HG03520 (cell line): ENCODE measurements around the gene WIPF3.

ENCODE experiments used
- ATAC-seq: cut with Tn5 transposase; IDR thresholded peaks from one replicate; pipeline ENCODE4 v1.9.1; 2021; ENCODE audit warnings: mild to moderate bottlenecking, moderate library complexity; ENCODE audit not compliant: unreplicated experiment

Gene WIPF3

DNA sequence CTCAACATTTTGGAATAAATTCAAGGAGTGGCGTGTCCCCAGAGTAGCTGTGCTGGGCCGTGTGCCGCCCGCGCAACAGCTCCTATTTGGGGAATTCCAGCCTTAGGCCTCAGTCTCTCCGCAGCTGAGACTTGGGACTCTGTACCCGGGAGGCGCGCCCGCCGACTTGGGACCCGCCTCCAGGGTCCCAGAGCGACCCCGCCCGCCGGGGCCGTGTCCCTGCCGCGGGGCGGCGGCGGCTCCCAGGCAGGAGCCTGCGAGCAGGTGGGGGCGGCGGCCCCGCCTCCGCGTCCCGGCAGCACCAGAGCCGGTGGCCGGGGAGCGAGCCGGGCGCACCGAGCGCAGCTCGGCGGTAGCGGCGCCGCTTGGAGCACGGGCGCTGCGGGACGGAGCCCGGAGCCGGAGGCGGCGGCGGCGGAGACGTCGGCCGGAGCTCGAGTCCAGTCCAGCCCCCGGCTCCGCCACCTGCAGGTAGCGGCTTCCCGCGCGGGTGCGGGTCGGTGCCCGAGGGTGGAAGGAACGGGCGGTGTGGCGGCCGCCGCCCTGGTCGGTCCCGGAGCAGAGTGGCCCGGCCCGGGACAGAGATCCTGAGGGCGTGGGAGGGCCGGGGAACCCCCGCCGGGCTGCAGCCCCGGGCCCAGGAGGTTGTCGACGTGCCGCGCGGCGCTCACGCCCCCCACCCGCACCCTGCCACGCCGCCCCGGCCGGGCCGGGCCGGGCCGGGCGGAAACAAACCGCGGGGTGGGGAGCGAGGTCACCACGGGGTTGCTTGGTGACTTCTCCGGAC, at the start of gene WIPF3:
TSS of gene WIPF3 (plus strand) at position 301 of the 787 bp plus-strand sequence. CDS start 28,217 bp downstream, outside the sequence.
- ATAC-seq: no peak

DNA sequence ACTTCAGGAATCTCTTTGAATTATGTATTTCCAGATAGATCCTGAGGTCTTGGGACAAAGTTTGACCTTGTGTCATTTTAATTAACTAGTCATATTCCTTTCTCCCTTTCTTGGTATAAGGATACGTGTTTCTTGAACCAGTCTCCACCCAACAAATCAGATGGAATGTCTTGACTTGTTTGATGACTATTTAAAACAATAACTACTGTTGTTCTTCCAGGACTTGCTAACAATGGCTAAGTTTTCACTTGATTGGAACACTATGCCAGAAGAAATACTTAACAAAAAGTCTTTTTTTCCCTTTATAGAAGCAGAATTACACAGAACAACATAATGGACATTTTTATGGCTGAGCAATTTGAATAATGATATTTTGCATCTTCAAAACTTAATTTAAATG, 43.0 kb upstream of the WIPF3 start:
- ATAC-seq: no peak

GRCh38 chr7:29764227-29764626, 42.1 kb upstream of the WIPF3 start:
- no peak for ATAC-seq

- no peak for ATAC-seq
Measured at GRCh38 chr7:29765490-29765889, 40.8 kb upstream of the WIPF3 start.

- no peak for ATAC-seq
Measured at GRCh38 chr7:29770371-29770770, 35.9 kb upstream of the WIPF3 start.

GRCh38 chr7:29771081-29771816, 35.1 kb upstream of the WIPF3 start:
- ATAC-seq: no peak

GRCh38 chr7:29779017-29779416, 27.3 kb upstream of the WIPF3 start:
- no peak for ATAC-seq

- ATAC-seq: no peak
Measured at GRCh38 chr7:29780346-29780745, 26.0 kb upstream of the WIPF3 start.

GRCh38 chr7:29783671-29784070, 22.6 kb upstream of the WIPF3 start:
- ATAC-seq: no peak

DNA sequence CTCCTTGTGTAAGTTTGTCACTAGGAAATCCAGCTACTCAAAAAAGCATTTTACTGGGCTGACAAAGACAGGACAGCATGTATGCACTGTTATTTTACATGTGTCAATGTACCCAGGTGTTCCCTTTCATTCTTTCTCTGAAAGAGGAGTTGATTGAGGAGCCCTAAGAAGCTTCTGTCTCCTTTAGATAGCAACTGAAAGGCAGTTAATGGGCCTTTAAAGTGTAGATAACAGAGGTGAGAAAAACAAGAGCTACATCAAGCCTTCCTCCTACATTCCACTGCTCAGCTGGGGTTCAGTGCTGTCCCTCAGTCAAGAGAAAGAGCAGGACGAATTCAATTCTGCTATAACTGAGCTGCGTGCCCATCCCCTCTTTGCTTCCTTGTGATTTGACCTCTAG, 12.8 kb upstream of the WIPF3 start:
- ATAC-seq: no peak

DNA sequence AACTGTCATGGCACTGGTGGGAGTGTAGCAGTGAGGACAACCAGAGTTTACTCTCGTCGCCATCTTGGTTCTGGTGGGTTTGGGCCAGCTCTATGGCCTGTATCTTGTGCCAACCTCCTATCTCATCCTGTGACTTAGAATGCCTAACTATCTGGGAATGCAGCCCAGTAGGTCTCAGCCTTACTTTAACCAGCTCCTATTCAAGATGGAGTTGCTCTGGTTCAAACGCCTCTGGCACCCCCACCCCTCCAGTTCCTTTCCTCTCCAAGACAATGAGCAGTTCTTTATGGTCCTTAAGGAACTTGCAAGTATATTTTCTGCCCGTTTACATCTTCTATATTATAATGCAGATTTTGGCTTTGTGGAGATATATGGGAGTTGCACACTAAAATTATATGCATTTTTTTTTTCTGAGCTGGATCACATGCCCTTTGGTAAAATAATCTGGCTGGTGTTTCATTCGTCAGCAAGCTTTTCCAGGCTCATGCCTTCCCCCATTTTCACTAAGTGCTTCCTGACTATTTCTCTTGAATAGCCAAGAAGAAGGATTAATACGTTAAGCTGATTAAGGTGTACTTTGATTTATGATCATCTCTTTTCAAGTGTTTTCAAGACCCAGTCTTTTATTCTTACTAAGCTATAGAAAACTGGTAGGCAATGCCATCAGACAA, 11.2 kb upstream of the WIPF3 start:
- no peak for ATAC-seq

- no peak for ATAC-seq
Measured at GRCh38 chr7:29795696-29796580, 10.4 kb upstream of the WIPF3 start.

GRCh38 chr7:29797112-29797944, 9.0 kb upstream of the WIPF3 start:
- no peak for ATAC-seq

- no peak for ATAC-seq
Measured at GRCh38 chr7:29798422-29798821, 7.9 kb upstream of the WIPF3 start.

GRCh38 chr7:29801929-29802328, 4.4 kb upstream of the WIPF3 start:
- no peak for ATAC-seq

GRCh38 chr7:29805031-29805430, 1.3 kb upstream of the WIPF3 start:
- no peak for ATAC-seq

- ATAC-seq: no peak
Measured at GRCh38 chr7:29805886-29806207, 461 bp upstream of the WIPF3 start.

- no peak for ATAC-seq
Measured at GRCh38 chr7:29806995-29807841, 910 bp downstream of the WIPF3 start.
